HG03342 (cell line): ENCODE results near the gene UTP4.

Experiments
- ATAC-seq: cut with Tn5 transposase; IDR thresholded peaks from one replicate; pipeline ENCODE4 v1.9.1; 2021; ENCODE audit warnings: mild to moderate bottlenecking, moderate library complexity; ENCODE audit not compliant: unreplicated experiment

The UTP4 gene

GRCh38 chr16:69201291-69201690 is 68.8 kb downstream of the UTP4 start:
- ATAC-seq: no peak

- ATAC-seq: no peak
Observed at GRCh38 chr16:69201787-69202186, 69.3 kb downstream of the UTP4 start.

- no peak for ATAC-seq
Observed at GRCh38 chr16:69204172-69204571, 71.7 kb downstream of the UTP4 start.

GRCh38 chr16:69209735-69210134 is 77.3 kb downstream of the UTP4 start:
- ATAC-seq: no peak

- no peak for ATAC-seq
Observed at GRCh38 chr16:69217433-69217832, 85.0 kb downstream of the UTP4 start.
